COLO668 (cell line): ENCODE data around the gene GRM2.
A peak's percentile ranks its signal among the peaks of the same experiment; 100 is the strongest.

Experiments used
- DNase-seq: peaks from one replicate; lab custom pipeline; 2025; ENCODE audit not compliant: unreplicated experiment; lab: John Stamatoyannopoulos, UW

GRM2 gene

DNA sequence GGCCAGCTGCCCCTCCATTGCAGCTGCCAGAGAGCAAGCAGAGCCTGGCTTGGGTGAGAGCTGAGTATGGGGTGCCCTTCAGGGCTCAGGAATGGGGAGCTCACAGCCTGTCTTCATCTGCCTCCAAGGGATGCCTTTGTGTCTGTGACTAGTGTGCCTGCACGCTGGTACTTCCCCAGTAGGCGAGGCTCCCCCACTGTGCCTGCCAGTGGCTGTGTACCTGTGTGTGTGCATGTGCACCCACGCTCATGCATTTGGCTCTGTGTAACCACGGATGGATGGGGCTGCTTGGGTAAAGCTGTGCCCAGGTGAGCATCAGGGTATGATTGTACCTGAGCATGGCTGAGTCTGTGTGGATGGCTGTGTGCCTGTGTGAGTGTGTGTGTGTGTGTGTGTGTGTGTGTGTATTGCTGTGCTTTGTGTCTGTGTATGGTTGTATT, 2.3 kb upstream of the GRM2 start:
- DNase-seq, result no peak

DNA sequence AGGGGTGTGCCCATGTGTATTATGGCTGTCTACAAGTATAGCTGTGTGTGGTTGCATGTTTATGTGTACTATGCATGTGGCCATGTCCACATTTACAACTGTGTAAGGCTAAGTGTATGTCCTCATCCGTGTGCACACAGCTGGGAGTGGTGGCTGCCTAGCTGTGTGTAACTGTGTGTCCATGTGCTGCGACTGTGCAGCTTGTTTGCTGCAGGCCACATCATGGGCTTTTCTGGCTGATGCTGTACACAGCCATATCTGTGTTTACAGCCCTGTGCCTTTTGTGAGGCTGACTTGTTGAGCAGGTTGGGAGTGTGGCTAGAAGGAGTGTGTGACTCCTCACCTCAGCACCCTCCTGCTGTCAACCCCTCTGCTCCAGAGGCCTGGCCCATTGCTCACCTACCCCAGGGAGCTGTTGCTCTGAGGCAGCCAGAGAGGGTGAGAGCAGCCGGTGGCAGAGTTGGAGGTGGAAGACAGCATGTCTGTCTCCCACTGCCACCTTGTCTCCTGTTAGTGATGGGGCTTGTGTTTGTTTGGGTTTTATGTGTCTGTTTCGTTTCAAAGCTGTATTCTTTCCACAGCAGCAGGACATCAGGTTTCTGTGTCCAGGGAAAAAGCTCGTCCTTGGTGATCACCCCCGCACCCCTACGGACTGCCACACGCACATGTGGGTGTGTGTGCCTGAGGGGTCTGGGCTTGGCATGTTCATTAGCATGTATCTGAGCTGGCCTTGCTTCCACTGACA, 1.4 kb upstream of the GRM2 start:
- no peak for DNase-seq

DNA sequence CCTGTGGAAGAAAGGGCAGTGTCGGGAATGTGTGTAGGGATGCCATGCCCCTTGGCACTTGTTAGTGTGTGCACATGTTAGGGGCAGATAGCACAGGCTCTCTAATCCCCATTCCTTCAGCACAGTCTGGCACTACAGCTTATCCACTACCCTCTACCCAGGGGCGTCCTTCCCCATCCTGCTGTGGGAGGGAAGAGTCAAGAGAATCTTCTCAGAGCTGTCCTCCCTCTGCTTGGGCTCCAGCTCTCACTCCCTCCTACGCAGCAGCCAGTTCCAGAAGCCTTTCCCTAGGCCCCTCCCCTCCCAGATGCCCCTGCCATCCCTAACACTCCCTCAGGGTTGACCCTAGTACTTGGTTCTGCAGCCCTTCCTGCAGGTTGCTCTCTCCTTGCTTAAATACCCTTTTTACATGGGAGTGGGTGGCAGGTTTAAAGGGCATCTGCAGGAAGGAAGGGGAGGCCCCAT, 815 bp upstream of the GRM2 start:
- no peak for DNase-seq

DNA sequence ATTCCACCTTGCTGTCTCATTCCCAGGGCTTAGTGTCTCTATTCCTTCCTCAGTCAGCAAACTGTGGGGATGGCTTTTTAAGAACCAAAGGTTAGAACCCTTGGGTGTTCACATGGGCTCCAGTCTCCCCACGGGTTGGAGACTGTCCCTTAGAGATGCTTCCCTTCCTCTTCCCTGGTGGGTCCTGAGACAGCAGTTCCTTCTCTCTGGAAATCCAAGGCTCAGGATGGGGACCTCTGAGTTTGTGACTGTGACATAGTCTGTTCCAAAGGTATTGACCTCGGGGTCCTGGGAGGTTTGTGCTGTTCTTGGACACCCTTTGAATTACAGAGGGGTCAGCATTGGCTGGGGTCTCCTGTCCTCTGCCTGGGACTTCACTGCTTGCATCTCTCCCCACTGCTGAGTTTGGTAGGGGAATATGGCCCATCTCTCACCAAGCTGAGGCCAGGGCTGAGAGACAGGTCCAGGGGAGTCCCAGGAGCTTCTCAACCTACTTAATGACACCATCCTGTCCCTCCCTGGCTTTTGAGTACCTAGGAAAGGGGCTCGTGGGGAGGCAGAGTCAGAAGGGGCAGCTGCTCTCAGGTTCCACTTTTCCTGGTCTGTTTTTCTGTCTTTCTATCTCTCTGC, 1.5 kb downstream of the GRM2 start:
- no peak for DNase-seq

DNA sequence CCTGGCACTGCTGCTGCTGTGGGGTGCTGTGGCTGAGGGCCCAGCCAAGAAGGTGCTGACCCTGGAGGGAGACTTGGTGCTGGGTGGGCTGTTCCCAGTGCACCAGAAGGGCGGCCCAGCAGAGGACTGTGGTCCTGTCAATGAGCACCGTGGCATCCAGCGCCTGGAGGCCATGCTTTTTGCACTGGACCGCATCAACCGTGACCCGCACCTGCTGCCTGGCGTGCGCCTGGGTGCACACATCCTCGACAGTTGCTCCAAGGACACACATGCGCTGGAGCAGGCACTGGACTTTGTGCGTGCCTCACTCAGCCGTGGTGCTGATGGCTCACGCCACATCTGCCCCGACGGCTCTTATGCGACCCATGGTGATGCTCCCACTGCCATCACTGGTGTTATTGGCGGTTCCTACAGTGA, 2.1 kb downstream of the GRM2 start:
- DNase-seq, result no peak

DNA sequence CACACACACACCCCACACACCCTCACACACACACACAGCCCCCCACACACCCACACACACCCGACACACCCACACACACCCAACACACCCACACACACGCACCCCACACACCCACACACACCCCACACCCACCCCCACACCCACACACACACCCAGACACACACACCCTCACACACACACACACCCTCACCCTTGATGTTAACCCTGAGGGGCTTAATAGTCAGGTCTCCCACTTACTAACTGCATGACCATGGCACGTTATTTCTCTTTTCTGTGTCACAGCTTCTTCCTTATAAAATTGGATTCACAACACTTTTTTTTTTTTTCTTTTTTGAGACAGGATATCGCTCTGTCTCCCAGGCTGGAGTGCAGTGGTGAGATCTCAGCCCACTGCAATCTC, 2.8 kb downstream of the GRM2 start:
- DNase-seq, result no peak

DNA sequence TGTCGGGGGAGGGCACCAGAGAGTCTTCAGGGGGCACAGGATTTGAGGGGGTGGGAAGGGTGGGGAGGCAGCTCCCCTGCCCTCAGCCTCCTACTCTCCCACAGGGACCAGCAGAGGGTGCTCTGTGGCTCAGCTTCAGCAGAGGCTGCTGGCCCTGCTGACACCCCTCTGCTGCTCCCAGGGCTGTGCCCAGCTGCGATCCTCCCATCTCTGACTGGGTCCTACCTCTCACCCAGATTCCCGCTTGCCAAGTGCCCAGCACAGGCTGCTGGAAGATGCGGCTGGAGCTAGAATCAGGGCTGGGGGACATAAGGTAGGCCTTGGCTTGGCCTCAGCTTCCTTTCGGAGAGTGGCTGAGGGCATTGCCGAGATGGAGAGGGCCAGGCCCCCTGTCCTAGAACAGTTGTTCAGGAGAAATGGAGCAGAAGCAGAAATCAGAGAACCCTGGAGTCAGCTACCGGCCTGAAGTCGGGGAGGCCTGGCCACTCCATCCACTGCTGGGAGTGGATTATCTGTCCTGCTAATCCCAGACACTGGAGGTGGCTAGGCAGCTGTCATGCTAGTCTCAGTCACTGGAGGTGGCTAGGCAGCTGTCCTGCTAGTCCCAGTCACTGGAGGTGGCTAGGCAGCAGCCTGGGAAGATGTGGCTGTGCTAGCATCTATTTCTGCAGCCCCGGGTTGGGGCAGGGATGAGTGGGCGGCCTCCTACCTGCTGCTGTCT, 3.9 kb downstream of the GRM2 start:
- DNase-seq, result no peak

DNA sequence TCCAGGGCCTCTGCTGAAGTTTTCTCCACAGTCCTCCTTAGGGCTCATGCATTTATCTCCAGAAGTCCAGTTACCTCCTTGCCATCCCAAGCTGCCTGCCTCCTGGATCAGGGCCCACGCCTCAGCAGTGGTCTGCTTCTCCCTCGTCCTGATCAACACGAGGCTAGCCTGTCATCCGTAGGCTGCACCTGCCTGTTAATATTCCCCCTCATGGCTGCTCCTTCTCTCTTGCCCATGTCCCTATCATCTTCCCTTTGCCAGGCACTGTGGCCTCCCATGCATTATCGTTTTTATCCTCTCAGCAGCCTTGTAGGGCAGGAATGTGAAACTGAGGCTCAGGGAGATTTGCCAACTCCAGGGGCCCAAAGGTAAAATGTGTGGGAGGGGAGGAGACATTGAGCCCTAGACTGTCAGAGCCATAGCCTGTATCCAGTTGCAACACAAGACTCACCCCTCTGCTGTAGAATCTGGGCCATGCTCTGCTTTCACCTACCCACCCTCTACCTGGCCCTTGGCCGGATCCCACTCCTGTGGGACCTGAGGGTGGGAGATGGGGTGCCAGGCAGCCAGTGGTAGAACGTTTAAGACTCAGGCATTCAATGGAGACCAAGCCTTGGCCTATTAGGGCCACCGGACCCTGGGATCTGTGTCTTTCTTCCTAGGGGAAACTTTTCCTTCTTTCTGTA, 4.6 kb downstream of the GRM2 start:
- no peak for DNase-seq

DNA sequence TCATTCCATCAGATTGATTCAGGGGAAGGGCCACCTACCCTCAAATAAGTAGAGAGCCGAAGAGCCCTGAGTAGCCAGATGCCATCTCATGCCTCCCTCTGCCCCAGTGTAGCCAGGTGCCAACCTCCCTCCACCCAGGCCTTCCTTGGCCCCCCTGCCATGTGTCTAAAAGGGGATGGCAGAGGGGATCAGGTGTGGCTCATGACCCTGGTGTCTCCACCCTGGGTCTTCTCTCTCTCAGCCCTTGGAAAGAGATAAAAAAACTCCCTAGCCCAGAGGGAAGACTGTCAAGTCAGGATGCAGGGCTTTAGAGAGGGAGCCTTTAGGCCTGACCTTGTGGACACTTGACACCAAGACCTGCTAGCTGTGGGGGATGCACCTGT, 5.2 kb downstream of the GRM2 start:
- DNase-seq, result no peak

DNA sequence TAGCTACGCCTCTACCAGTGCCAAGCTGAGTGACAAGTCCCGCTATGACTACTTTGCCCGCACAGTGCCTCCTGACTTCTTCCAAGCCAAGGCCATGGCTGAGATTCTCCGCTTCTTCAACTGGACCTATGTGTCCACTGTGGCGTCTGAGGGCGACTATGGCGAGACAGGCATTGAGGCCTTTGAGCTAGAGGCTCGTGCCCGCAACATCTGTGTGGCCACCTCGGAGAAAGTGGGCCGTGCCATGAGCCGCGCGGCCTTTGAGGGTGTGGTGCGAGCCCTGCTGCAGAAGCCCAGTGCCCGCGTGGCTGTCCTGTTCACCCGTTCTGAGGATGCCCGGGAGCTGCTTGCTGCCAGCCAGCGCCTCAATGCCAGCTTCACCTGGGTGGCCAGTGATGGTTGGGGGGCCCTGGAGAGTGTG, 5.7 kb downstream of the GRM2 start:
- DNase-seq, result no peak

DNA sequence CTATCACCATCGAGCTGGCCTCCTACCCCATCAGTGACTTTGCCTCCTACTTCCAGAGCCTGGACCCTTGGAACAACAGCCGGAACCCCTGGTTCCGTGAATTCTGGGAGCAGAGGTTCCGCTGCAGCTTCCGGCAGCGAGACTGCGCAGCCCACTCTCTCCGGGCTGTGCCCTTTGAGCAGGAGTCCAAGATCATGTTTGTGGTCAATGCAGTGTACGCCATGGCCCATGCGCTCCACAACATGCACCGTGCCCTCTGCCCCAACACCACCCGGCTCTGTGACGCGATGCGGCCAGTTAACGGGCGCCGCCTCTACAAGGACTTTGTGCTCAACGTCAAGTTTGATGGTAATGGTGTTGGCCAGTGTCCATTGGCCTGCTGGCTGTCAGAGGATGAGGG, 6.1 kb downstream of the GRM2 start:
- no peak for DNase-seq

DNA sequence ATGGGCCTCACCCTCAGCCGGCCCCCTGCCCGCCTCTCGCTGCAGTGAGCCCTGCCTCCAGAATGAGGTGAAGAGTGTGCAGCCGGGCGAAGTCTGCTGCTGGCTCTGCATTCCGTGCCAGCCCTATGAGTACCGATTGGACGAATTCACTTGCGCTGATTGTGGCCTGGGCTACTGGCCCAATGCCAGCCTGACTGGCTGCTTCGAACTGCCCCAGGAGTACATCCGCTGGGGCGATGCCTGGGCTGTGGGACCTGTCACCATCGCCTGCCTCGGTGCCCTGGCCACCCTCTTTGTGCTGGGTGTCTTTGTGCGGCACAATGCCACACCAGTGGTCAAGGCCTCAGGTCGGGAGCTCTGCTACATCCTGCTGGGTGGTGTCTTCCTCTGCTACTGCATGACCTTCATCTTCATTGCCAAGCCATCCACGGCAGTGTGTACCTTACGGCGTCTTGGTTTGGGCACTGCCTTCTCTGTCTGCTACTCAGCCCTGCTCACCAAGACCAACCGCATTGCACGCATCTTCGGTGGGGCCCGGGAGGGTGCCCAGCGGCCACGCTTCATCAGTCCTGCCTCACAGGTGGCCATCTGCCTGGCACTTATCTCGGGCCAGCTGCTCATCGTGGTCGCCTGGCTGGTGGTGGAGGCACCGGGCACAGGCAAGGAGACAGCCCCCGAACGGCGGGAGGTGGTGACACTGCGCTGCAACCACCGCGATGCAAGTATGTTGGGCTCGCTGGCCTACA, 8.5 kb downstream of the GRM2 start:
- DNase-seq, result no peak

DNA sequence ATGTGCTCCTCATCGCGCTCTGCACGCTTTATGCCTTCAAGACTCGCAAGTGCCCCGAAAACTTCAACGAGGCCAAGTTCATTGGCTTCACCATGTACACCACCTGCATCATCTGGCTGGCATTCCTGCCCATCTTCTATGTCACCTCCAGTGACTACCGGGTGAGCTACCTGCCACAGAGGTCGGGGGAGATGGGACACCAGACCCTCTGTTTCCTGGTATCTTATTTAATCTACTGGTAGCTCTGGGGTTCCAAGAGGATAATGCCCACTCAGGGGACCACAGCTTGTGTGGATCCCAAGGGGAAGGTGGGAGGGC, 9.1 kb downstream of the GRM2 start:
- DNase-seq, result no peak

DNA sequence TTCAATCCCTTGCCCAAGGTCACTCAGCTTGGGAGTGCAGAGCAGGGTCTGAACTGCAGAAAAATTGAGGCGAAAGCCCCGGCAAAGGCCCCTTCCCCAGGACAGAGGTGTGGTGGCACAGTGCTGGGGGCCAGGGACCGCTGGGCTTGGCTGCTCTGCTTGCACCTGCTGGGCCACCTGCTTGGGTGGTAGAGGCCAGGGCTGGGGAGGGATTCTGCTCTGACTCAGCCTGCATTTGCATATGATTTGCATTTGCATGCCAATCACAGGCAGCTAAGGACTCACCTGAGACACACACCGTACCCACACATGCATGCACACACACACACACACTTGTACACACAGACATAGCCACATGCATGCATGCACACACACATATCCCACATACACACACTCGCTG, 9.9 kb downstream of the GRM2 start:
- DNase-seq, result no peak

DNA sequence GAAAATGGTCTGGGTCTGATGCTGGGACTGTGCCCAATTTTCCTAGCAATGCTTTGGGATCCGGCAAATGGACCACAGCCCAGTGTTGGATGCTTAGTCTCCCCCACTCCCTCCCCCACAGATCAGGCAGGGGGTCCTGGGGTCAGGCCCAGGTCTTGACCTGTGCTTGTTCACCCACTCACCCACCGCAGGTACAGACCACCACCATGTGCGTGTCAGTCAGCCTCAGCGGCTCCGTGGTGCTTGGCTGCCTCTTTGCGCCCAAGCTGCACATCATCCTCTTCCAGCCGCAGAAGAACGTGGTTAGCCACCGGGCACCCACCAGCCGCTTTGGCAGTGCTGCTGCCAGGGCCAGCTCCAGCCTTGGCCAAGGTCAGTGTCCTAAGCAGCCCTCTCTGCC, 10.6 kb downstream of the GRM2 start:
- no peak for DNase-seq

DNA sequence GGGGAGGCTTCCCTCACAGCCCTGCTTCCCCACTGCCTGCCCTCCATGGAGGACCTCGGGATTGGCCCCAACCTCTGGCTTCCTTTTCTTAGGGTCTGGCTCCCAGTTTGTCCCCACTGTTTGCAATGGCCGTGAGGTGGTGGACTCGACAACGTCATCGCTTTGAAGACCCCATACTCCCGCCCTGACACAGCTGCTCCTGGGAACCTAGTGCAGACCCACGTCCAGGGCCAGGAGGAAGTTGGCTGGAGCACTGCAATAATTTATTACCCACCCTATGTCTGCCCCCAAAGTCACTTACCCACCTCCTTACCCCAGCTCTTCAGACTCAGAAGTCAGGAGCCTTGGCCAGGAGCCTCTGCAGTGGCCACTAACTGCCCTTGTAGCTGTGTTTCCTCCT, 11.1 kb downstream of the GRM2 start:
- no peak for DNase-seq

DNA sequence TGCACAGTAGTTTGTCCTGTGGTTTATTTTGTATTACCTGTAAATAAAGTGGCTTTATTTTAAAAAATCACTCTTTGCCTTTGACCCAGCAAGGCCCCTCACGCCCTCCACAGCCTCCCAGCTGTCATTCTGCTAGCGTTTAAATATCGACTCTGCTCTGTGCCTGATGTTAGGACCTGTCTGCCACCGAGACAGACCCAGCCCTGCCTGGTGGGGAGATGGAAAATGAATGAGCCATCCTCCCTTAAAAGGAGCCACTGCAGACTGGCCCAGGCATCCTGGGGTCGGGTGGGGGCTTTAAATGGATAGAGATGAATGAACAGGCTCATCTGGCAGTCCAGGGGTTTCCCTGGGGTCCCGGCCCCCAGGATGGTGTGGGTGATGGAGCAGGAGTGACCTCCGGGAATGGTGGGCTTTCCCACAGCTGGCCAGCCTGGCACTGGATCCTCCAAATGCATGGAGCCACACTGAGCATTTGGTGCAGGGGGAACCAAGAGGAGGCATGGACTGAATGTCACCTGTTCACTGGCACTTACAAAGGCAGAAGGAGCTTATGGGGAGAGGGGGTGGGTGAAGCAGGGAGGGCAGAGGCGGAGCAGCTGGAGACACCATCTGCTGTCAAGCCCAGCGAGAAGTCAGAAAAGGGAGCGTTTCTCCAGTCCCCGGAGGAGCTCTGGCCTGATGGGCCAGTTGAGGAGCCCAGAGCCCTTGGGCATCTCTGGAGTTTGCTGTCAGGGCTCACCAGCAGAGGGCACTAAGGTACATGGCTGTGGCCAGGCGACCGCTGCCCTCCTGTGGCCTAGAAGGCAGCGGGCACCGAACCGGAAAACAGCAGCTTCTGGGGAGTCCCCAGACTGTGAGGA, 11.9 kb downstream of the GRM2 start:
- peak; percentile 62 for DNase-seq

DNA sequence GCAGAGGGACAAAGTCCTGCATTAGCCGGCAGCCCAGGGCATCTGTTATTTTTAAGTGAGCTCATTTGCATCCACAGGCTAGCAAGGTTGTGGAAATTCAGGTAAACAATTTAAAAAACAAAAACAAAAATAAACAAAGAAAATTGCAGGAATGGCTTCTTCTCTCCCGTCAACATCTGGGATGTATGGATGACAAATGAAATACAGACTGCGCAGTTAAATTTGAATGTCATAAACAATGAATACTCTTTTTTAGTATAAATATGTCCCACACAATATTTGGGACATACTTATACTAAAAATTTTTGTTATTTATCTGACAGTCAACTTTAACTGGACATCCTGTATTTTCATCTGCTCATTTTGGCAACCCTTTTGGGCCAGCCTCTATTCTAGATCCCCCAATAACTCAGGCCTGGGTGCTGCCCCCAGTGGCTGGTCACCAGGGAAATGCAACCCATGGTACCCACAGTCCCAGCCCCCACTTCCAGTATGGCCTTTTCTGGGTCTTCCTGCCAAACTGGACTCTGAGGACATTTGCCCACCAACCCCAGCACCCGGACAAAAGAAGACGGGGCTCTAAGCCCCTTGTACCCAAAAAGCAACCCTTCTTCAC, 12.7 kb downstream of the GRM2 start:
- DNase-seq, result no peak

DNA sequence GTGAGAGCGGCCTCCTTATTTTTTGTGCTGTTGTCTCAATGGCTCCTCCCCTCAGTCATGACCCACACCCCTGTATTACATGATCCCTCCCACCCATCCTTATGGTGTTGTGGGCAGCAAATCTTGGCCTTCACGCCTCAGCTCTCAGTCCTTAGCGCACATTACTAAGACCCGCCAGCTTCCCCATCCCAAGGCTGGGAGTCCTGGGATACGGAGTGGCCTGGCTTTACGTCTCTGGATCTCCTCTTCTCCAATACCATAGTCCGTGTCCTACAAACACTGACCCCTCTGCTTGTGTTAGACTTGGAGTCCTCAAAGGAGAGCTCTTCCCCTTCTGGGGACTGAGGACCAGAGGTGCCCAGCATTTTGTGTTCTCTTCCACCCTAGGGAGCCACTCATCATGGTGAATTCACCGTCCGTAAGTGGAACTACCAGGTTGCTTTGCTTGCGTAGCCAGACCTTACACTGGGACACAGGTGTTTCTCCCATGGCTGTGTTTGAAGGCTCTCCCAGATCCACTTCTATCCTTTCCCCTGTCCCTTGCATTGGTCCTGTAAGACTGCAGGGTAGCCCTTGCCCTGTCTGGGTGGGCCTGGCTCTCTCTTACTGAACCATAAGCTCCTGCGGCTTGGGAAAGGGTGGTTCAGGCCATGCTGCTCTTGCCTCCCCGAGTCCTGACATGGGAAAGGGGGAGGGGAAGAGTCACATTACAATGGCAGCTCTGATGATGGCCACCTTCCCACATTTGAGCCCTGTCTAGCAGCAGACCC, 13.6 kb downstream of the GRM2 start:
- no peak for DNase-seq
